H1 (cell line): ENCODE results near the gene ROR1. TPM values are rescaled to one million over a fixed set of nuclear protein-coding genes. Genes with fewer than 3 reads are reported as not detected.

Source experiments
- ATF3 ChIP-seq: IDR thresholded peaks from 2 replicates; pipeline ENCODE4 v1.6.1; 2011; ENCODE audit warnings: low read depth, mild to moderate bottlenecking, low read length; ENCODE audit not compliant: insufficient read depth
- BRCA1 ChIP-seq: IDR thresholded peaks from 2 replicates; pipeline ENCODE4 v1.6.1; 2012; ENCODE audit warnings: low read depth, low read length, improper control_type of control experiment
- CBX8 ChIP-seq: fragments of 300-800, 300-1000 bp; sonication (generic); IDR thresholded peaks from 2 replicates; pipeline ENCODE4 v1.7.1; 2016; ENCODE audit warnings: low read depth, low read length, borderline replicate concordance
- CEBPB ChIP-seq: IDR thresholded peaks from 2 replicates; pipeline ENCODE4 v1.6.1; 2012; ENCODE audit warnings: low read depth, low read length
- EGR1 ChIP-seq: IDR thresholded peaks from 2 replicates; pipeline ENCODE4 v1.6.1; 2011; ENCODE audit warnings: low read depth, low read length, borderline replicate concordance
- EZH2 ChIP-seq: fragments of 200-600 bp; sonication (generic); IDR thresholded peaks from 2 replicates; pipeline ENCODE4 v1.7.1; 2012; ENCODE audit warnings: low read depth, mild to moderate bottlenecking, moderate library complexity, low read length, inconsistent platforms; ENCODE audit not compliant: severe bottlenecking
- GTF2F1 ChIP-seq: IDR thresholded peaks from 2 replicates; pipeline ENCODE4 v1.6.1; 2012; ENCODE audit warnings: low read depth, low read length, improper control_type of control experiment, borderline replicate concordance
- HDAC2 ChIP-seq, 2 experiments: fragments of 300-600 bp in 1 of 2; sonication (generic) in 1 of 2; IDR thresholded peaks; 2 replicates each; pipeline ENCODE4 v1.6.1; 2011 to 2012; ENCODE audit warnings: low read depth in 2 of 2, low read length in 2 of 2, mild to moderate bottlenecking in 2 of 2, moderate library complexity in 2 of 2, borderline replicate concordance in 1 of 2, inconsistent platforms in 1 of 2
- HDAC6 ChIP-seq: IDR thresholded peaks from one replicate; pipeline ENCODE4 v1.7.1; 2012; ENCODE audit warnings: low read depth, mild to moderate bottlenecking, inconsistent platforms, low read length, moderate library complexity
- JUND ChIP-seq: IDR thresholded peaks from 2 replicates; pipeline ENCODE4 v1.6.1; 2011; ENCODE audit warnings: mild to moderate bottlenecking, improper control_type of control experiment, low read length
- KDM5A ChIP-seq: fragments of 200-600 bp; IDR thresholded peaks from 2 replicates; pipeline ENCODE4 v1.7.1; 2012; ENCODE audit warnings: mild to moderate bottlenecking, low read length, inconsistent platforms, mixed read lengths
- MAX ChIP-seq: IDR thresholded peaks from 2 replicates; pipeline ENCODE4 v1.6.1; 2012; ENCODE audit warnings: inconsistent platforms
- POLR2AphosphoS5 ChIP-seq: IDR thresholded peaks from 2 replicates; pipeline ENCODE4 v1.6.1; 2011; ENCODE audit warnings: low read depth, low read length
- POU5F1 ChIP-seq: IDR thresholded peaks from 2 replicates; pipeline ENCODE4 v1.6.1; 2011; ENCODE audit warnings: low read depth, mild to moderate bottlenecking, low read length, moderate library complexity
- RBBP5 ChIP-seq: IDR thresholded peaks from 2 replicates; pipeline ENCODE4 v1.7.1; 2012; ENCODE audit warnings: low read depth, mild to moderate bottlenecking, inconsistent platforms, low read length, moderate library complexity, borderline replicate concordance
- SIRT6 ChIP-seq: IDR thresholded peaks from one replicate; pipeline ENCODE4 v1.7.1; 2012; ENCODE audit warnings: low read length, inconsistent platforms
- SIX5 ChIP-seq: IDR thresholded peaks from 2 replicates; pipeline ENCODE4 v1.6.1; 2011; ENCODE audit warnings: mild to moderate bottlenecking, low read depth, low read length
- SUZ12 ChIP-seq: fragments of 200-600 bp; sonication (generic); IDR thresholded peaks from 2 replicates; pipeline ENCODE4 v1.6.1; 2012; ENCODE audit warnings: mild to moderate bottlenecking, inconsistent platforms, low read length, moderate library complexity, mixed read lengths
- TEAD4 ChIP-seq: IDR thresholded peaks from 2 replicates; pipeline ENCODE4 v1.6.1; 2012; ENCODE audit warnings: low read depth, low read length, inconsistent platforms, mixed read lengths
- YY1 ChIP-seq: IDR thresholded peaks from 2 replicates; pipeline ENCODE4 v1.6.1; 2011; ENCODE audit warnings: low read depth, mild to moderate bottlenecking, low read length
- ZNF274 ChIP-seq: IDR thresholded peaks from 2 replicates; pipeline ENCODE4 v1.7.0; 2012; ENCODE audit warnings: low read length, borderline replicate concordance; ENCODE audit errors: extremely low read depth
- polyA plus RNA-seq, 7 experiments: library from polyadenylated mRNA; depleted of rRNA in 3 of 7; stranded (reverse) in 5 of 7; unstranded in 2 of 7; fragments of >200 nt in 5 of 7; fragments of 200-250 nt in 2 of 7; gene quantifications; 1 replicate in 5 of 7; 2 replicates in 1 of 7; 4 replicates in 1 of 7; pipeline versions ENCODE4 v1.2.1 to v1.2.3, GENCODE V29; 2011 to 2013; ENCODE audit warnings: missing spikeins in 2 of 7, mixed read lengths in 2 of 7
- total RNA-seq: library from RNA; stranded (reverse); fragmentation: NEBNext Ultra II Directional; extraction: Animal tissue kit (Norgen Biotek cat#: 25700); gene quantifications from 2 replicates; pipeline ENCODE4 v1.2.1, GENCODE V29; 2021
- TF ChIP-seq, protein P1 (sequence below): IDR thresholded peaks from 2 replicates; pipeline ENCODE4 v1.6.1; 2012; ENCODE audit warnings: low read length, inconsistent platforms

ROR1 gene
- total and polyA plus RNA-seq, 2 of the 8 experiments (the other 6 are each of a cell fraction or from before 2014, with no cell fraction given) = 33.6 to 73.6 TPM

- TF ChIP-seq MAX (0 out of 2 replicates have a peak, but pooled peaks have one; percentile 11), POU5F1 (no peak), TEAD4 (no peak), HDAC6 (no peak), RBBP5 (no peak), BRCA1 (no peak), EZH2 (no peak), SIRT6 (no peak), GTF2F1 (no peak), EGR1 (no peak), SUZ12 (no peak), YY1 (no peak), CEBPB (no peak), KDM5A (no peak), JUND (no peak), HDAC2 (IDR thresholded peaks at IDR 0.05; ENCODE audit: borderline replicate concordance in 1 of 2, low read depth in 2 of 2, low read length in 2 of 2) (peak; percentile 96 to 98; a peak in 2 of 4 replicates), SIX5 (no peak), ZNF274 (no peak), POLR2AphosphoS5 (no peak; the same call in 1 of the 2 replicates), ATF3 (no peak), CBX8 (no peak)
- TF ChIP-seq, protein P1, sequence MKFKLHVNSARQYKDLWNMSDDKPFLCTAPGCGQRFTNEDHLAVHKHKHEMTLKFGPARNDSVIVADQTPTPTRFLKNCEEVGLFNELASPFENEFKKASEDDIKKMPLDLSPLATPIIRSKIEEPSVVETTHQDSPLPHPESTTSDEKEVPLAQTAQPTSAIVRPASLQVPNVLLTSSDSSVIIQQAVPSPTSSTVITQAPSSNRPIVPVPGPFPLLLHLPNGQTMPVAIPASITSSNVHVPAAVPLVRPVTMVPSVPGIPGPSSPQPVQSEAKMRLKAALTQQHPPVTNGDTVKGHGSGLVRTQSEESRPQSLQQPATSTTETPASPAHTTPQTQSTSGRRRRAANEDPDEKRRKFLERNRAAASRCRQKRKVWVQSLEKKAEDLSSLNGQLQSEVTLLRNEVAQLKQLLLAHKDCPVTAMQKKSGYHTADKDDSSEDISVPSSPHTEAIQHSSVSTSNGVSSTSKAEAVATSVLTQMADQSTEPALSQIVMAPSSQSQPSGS = peak; percentile 75; the same call in 1 of the 2 replicates
Measured at GRCh38 chr1:63774617-63775417, 1.0 kb downstream of the ROR1 start (continued).
